Omental fat pad (tissue), 4 donors: ENCODE measurements around the gene TUBB2B. TPM values are rescaled to one million over a fixed set of nuclear protein-coding genes. Genes with fewer than 3 reads are reported as not detected.

Experiments used
- ATAC-seq: fragments of 150-250 bp; one replicate; pipeline ENCODE4 v1.9.1; 2016; ENCODE audit warnings: mild to moderate bottlenecking, moderate library complexity; ENCODE audit not compliant: low FRiP score
- DNase-seq: peaks from one replicate; pipeline ENCODE4 v3.0.0-alpha.2; 2019; ENCODE audit warnings: low spot score
- total RNA-seq, 4 donors: library from RNA; depleted of rRNA; stranded (reverse); fragments of >200 nt; gene quantifications; one replicate each; pipeline ENCODE4 v1.1.0, GENCODE V29; 2016
- TF ChIP-seq, protein P1 (sequence below), 3 donors: fragments of 450-650 bp; IDR thresholded peaks; one replicate each; pipeline ENCODE4 v1.5.1; 2016 to 2017; ENCODE audit warnings: antibody characterized with exemption in 3 of 3, mild to moderate bottlenecking in 3 of 3, moderate library complexity in 2 of 3

Gene TUBB2B
- total RNA-seq, 4 donors from 2014 or later, result 2.4 to 8.9 (median 3.9) TPM

DNA sequence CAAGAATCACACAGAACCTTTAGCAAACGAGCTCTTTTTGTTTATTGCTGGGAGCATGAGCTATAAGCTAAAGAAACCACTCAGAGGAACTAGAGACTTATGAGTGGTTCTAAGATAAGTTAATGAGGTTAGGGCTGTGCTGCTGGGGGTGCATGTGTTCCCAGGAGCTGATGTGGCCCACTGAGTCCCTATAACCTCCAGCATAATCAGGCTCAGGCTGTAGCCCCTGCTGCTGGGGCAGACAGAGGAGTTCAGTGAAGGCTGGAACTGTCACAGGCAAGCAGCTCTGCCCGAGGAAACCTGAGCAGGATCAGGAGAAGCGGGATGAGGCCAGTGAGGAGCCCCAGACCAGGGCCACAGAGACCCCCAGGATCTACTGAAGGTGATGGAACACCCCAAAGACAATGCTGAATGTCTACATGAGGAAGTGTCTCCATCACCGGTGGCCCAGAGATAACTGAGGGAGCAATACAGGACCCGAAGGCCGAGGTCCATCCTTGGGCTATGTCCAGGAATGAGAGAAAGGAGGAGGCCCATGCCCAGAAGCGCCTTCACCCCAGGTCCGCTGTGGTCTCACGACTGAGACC lies 17.3 kb downstream of the TUBB2B start:
- DNase-seq (no peak), ATAC-seq (no peak)
- TF ChIP-seq, protein P1, sequence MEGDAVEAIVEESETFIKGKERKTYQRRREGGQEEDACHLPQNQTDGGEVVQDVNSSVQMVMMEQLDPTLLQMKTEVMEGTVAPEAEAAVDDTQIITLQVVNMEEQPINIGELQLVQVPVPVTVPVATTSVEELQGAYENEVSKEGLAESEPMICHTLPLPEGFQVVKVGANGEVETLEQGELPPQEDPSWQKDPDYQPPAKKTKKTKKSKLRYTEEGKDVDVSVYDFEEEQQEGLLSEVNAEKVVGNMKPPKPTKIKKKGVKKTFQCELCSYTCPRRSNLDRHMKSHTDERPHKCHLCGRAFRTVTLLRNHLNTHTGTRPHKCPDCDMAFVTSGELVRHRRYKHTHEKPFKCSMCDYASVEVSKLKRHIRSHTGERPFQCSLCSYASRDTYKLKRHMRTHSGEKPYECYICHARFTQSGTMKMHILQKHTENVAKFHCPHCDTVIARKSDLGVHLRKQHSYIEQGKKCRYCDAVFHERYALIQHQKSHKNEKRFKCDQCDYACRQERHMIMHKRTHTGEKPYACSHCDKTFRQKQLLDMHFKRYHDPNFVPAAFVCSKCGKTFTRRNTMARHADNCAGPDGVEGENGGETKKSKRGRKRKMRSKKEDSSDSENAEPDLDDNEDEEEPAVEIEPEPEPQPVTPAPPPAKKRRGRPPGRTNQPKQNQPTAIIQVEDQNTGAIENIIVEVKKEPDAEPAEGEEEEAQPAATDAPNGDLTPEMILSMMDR (IDR thresholded peaks at IDR 0.05), result no peak

GRCh38 chr6:3209114-3210023 lies 18.1 kb downstream of the TUBB2B start:
- DNase-seq (no peak), ATAC-seq (peak; percentile 82)
- TF ChIP-seq, protein P1 (IDR thresholded peaks at IDR 0.05), result no peak

- DNase-seq, result no peak
- TF ChIP-seq, protein P1 (IDR thresholded peaks at IDR 0.05), result no peak
- no peak for ATAC-seq
These were observed 18.7 kb downstream of the TUBB2B start for GRCh38 chr6:3208775-3209113.

- DNase-seq (no peak), ATAC-seq (peak; percentile 18)
- TF ChIP-seq, protein P1 (IDR thresholded peaks at IDR 0.05), result no peak
These were observed 19.2 kb downstream of the TUBB2B start for GRCh38 chr6:3208098-3208774.

DNA sequence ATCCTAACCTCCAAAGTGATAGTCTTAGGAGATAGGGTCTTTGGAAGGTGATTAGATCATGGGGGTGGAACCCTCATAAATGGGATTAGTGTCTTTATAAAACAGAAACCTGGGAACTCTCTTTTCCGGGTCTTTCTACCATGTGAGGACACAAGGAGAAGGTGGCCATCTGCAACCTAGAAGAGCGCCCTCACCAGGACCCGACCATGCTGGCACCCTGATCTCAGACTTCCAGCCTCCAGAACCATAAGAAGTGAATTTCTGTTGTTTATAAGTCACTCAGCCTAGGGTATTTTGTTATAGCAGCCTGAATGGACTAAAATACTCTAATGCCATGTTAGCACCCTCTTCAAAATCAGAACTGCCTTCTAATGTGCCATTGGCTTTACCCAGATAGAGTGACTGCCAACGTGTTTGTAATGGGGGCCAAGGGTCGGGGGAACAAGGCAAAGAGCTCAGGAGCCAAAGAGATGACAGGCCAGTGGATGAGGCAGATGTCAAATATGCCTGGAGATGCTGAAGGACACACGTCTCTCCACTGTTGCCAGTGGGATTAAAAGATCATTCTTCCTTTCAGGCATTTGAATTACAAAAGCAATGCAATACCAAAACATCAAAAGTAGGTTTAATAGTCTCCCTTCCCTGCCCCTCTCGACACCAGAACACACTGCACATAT lies 21.0 kb downstream of the TUBB2B start:
- DNase-seq, result no peak
- TF ChIP-seq, protein P1 (IDR thresholded peaks at IDR 0.05), result no peak
- ATAC-seq, result no peak

GRCh38 chr6:3205913-3206312 lies 21.5 kb downstream of the TUBB2B start:
- TF ChIP-seq, protein P1 (IDR thresholded peaks at IDR 0.05), result no peak
- no peak for DNase-seq
- ATAC-seq, result no peak
